GM18951 (cell line): ENCODE data around the gene ZNF865.

Experiments used
- POLR2A ChIP-seq: IDR thresholded peaks from 4 replicates; pipeline ENCODE4 v1.6.1; 2011; ENCODE audit warnings: mild to moderate bottlenecking; ENCODE audit not compliant: insufficient read length, insufficient read depth; ENCODE audit errors: extremely low read depth
- in situ Hi-C: fragments of 300-500 bp; cut with MboI; formaldehyde crosslinking; loops from one replicate; pipeline ENCODE4 v1.12.0; 2022; ENCODE audit warnings: low sequenced_read_pairs, mixed read lengths, inconsistent platforms; ENCODE audit not compliant: unreplicated experiment

ZNF865 gene

DNA sequence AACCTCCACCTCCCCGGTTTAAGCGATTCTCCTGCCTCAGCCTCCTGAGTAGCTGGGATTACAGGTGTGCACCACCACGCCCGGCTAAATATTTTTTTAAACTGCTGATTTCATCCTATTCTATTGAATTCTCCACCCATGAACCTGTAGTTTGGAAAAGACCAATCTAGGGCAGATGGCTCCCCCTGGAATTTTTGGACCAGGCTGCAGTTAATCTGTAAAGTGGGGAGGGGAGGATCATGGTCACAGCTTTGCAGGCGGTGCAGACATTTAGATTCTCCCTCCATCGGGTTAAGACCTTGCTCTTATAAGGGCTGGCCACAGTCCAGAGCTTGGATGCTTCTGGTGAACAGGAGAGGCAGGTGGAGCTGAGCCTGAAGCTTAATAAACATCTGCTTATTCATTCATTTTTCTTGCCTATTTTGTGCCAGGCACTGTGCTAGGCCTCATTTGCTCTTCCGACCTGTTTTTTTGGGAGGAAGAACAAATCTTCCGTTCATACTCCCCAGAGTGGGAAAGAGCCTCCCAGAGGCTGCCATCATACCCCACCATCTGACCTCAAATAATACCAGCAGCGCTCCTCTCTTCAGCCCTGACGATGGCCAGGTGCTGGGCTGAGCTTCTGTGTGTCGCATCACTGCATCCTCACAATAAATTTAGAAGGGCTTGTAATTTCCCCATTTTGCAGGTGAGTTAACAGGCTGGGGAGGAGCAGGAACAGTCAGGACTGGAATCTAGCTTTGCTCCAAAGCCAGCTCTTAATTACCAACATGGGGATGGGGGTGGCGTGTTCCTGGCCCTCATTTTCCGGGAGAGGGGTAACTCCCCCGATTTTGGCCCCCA is 41.7 kb downstream of the ZNF865 start:
- TF ChIP-seq POLR2A = no peak
- in situ Hi-C loops = no loop called here

DNA sequence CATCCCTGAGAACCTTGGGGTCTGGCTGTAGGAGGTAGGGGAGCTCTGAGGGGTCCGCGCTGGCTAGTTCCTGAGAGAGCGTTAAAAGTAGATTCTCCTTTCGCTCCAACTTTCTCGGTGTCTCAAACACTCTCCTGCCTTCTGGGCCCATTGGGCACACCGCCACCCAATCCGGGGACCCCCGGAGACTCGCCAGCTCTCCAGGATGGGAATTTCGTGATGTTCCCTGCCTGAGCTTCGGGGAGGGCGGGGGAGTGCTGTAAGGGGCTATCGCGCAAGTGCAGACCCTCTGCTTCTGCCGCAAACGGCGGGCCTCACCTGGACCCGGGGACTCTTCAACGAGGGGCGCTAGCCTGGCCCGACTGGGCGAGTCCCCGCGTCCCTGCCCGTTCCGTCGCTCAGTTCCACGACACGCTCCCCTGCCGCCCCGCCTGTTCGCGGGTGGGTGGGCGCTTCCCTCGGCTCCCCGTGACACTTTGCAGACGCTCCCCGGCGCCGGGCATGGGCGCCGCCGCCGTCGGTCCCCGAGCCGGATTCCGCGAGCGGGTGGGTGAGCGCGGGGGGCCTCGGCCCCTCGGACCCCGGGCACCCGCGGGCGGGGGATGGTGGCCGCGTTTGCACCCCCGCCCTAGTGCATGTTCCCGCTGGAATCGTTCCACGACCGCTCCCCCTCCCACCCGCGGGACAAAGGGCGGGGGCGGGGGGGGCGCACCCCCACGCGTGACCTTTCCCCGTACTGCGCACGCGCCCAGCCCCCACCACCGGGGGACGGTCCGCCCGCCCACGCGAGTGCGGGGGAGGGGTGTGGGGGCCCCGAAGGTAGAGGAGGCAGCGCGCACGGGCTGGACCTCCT is 42.5 kb downstream of the ZNF865 start, which contains the start of gene CCDC106:
CCDC106 (plus strand) TSS at position 481 of the 853 bp plus-strand sequence. CDS start 835 bp downstream, outside the sequence.
- in situ Hi-C loops = no loop called here
- TF ChIP-seq POLR2A = peak; percentile 55

DNA sequence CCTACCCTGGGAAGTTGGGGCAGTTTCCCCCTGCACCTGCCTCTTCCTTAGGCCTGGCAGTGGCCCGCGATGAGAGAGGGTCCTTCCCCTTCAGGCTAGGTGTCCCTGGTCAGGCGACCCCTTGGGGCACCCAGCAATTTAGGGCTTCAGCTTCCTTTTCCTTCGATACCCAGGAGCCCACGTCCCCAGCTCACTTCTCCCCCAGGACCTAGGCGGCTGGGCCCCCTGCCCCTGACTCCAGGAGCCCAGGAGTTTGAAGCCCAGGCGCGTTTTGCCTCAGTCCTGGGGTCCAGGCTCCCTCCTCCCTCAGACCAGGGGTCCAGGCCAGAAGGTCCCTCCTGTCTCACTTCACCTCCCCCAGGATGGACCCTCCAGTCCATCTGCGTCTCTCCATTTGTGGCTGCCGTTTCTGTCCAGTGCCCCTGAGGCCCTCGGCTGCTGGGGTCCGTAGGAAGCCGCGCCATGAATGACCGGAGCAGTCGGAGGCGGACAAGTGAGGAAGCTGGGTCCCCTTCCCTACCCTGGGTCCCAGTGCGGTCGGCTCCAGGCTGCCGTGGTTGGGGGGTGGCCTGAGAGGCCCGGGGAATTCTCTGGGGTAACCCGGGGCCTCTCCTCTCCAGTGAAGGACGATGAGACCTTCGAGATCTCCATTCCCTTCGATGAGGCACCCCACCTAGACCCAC is 43.3 kb downstream of the ZNF865 start:
- in situ Hi-C loops = no loop called here

DNA sequence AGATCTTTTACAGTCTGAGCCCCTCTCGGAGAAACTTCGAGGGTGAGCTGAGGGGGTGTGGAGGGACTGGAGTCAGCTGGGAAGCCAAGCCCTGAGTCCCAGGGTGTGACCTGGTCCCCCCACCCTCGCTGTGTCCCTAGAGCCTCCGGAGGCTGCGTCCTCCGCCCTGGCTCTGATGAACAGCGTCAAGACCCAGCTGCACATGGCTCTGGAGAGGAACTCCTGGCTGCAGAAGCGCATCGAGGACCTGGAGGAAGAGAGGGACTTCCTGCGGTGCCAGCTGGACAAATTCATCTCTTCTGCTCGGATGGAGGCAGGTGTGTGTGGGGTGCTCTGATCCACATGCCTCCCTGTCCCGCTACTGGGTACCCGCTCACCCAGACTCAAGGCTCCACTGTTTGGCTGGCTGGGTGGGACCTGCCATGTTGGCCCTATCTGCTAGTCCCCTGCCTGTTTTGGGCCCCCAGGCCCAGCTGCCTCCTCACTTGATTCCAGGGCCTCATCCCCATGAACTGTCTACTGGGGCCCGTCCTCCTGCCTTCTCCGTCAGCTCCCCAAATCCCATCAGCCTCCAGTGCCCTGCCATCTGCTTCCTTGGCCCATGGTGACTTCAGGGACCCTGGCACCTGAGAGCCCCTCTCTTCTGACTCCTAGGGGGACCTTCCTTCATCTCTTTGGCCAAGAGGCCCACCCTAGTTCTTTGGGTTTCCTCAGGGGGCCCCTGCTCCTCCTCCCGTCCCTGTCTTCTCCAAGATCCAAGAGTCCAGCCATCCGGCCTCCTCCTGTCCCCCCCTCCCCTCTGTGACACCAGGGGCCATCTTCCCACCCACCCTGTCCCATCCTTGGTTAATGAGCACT is 44.0 kb downstream of the ZNF865 start:
- TF ChIP-seq POLR2A = no peak
- in situ Hi-C loops = no loop called here

More for the DNA sequence above, 43.3 kb downstream of the ZNF865 start:
- TF ChIP-seq POLR2A = no peak

DNA sequence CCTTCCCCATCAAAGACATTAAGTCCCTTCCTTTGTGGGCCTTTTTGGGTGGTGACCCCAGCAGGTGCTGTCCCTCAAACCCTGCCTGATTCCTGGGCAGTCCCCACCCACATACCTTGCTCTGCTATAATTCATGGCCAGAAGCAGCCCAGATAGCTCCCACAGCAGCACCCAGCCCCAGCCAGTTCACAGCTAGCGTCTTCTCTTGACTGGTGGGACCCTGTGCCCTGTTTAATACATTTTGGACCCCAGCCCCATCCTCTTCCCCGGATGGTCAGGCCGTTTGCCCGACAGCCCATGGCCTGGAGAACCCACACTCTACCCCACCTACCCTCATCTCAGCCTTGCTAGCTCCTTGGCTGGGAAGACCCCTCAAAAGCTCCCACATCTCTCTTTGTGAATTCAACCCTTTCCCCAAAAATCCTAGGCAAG is 44.7 kb downstream of the ZNF865 start:
- no peak for TF ChIP-seq POLR2A
- in situ Hi-C loops = no loop called here

DNA sequence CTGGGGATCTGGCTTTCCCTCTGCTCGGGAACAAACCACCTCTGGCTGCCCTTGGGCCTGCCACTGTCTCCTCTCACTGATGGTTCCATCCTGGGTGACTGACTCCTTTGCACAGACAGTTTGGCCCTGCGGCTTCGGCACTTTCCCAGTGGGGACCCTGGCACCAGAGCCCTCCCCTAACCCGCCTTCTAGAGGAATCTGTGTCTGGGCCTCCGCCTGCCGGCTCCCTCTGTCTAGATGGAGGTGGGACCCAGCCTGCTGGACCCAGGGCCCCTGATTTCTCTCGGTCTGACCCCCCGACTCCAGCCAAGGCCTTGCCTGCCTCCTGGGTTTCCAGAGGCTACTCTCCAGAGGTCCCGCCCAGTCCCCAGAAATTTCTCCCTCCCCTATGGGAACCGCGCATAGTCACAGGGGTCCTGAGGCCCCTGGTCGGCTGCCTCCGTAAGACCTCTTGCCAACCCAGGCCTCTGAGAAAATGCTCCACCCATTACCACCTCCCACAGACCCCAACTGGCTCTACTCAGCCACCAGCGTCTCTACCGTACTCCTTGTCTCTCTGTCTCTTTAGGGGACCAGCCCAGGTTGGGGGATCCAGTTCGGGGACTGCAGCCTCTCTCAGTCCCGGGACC is 45.3 kb downstream of the ZNF865 start:
- TF ChIP-seq POLR2A = no peak
- in situ Hi-C loops = no loop called here

DNA sequence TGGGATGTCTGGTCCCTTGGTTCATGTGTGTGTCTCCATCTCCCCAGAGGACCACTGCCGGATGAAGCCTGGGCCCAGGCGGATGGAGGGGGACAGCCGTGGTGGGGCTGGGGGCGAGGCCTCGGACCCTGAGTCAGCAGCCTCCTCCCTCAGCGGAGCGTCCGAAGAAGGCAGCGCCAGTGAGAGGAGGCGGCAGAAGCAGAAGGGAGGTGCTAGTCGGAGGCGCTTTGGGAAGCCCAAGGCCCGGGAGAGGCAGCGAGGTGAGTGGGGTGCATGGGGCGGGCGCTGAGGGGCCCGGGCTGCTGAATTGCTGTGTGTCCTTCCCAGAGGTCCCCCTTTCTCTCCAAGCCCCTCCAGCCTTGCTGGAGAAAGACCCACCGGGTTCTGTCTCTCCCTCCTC is 45.8 kb downstream of the ZNF865 start:
- in situ Hi-C loops = no loop called here
- TF ChIP-seq POLR2A = no peak

DNA sequence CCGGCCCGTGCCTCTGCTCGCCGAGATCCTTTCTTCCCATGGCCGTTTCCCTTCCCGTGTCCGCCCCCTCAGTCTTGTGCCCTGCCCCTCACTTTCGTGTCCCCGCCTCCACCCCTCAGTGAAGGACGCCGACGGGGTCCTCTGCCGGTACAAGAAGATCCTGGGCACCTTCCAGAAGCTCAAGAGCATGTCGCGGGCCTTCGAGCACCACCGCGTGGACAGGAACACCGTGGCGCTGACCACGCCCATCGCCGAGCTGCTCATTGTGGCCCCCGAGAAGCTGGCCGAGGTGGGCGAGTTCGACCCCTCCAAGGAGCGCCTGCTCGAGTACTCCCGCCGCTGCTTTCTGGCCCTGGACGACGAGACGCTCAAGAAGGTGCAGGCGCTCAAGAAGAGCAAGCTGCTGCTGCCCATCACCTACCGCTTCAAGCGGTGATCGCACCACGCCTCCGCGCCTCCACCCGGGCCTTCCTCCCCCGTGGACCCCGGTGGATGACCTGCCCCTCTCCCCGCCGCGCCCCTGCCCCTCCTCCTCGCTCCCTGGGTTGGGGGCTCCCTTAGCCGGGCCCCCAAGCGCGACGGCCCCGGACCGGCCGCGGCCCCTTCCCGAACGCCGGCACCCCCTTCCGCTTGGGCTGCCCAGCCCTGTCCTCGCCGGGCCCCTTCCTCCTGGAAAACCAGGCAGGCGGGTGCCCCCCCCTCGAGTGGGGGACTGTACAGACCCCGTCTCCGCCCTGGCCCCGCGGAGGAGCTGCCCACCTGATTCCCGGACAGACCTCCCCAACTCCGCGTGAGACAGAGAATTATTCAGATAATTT is 47.1 kb downstream of the ZNF865 start:
- in situ Hi-C loops = no loop called here
- no peak for TF ChIP-seq POLR2A

DNA sequence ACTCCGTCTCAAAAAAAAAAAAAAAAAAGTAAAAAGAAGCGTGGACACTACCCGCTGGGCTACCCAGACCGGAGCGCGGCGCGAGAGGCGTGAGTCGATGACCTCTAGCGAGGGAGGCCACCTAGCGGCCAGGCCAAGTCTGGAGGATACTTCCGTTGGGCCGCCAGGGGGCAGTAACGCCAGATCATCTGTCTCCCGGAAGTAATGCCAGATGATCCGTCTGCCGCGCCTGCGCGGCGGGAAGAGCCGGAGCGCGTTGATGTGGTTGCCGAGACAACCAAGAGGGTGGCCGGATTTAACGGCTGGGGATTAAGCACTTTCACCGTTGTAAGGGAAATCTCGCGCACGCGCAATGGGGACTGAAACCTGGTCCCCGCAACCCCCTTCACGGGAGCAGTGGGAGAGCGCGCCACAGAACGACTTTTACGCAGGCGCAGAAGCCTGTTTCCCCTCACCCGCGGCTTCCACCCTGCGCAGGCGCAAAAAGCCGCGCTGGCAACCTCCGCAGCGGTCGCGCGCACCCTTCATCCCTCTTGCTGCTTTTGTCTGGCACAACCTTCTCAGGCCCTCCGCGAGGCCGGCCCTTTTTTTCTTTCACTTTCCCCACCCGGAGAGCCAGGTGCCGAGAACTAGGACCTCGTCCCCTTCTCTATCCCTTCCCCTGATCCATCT is 48.3 kb downstream of the ZNF865 start:
- in situ Hi-C loops = no loop called here

DNA sequence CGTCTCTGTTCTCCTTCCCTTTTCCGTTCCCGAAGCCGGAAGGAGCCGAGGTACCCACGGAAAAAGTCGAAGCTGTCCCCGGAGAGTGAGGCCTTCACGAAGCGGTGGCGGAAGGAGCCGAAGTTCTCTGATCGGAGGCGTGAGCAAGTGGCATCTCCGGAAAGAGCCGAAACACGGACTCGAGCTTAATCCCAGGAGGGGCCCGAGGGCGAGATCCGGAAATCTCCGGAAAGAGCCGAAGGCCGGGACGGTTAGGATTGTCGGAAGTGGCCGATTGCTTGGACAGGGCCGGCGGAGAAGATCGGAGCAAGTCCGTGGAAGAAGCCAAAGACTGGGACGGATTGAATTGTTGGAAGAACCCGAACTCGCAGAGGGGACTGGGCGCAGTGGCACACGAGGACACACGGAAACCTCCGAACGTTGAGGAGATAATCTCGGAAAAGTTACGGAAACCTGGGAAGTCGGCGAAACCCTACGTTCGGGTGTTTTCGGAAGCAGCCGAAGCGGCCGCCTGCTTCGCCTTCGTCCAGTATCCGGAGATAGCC is 48.9 kb downstream of the ZNF865 start:
- in situ Hi-C loops = no loop called here
- no peak for TF ChIP-seq POLR2A

More for the DNA sequence above, 48.3 kb downstream of the ZNF865 start:
- TF ChIP-seq POLR2A = peak; percentile 86
